IPS-11a (cell line): ENCODE measurements around the gene CMC4.

Experiments
- H3K4me3 ChIP-seq: one replicate; pipeline ENCODE4 v1.5.1; 2013; ENCODE audit warnings: low read depth, low read length, control low read depth

The CMC4 gene

DNA sequence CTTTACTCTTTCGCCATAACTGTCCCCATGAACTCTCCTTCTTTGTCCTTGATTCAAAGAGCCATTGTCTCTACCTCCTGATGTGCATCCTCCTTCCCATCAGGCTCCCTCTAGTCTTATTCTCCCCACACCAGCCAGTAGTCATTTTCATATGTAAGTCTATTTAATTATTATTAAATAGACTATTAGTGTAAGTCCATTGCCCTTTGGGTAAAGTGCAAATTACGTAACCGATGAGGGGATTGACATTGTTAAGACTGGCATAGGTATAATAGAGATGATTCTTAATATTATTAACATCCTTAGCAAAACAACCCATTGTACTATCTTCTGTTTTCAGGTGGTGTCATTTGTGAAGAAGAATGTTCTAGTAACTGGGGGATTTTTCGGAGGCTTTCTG, 16.7 kb downstream of the CMC4 start:
- H3K4me3 ChIP-seq = no peak overlapping the region

DNA sequence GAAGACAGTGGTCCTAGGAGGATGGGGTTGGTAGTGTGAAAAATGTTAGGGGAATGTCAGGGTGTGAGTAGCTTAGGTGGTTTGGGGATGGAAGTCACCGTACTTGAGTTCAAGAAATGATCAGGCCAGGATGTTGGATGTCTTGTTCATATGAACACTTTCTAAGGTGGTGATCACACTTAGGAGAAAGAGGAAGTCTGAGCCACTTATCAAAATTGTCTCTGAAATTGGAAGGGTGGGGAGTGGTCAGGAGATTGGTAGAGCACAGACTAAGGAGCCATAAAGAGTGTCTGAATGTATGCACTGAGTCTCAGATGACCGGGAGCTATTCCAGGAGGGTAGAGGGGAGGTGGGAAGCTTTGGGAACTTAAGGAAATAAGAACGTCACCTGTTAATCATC, 17.3 kb downstream of the CMC4 start:
- H3K4me3 ChIP-seq = no peak overlapping the region

DNA sequence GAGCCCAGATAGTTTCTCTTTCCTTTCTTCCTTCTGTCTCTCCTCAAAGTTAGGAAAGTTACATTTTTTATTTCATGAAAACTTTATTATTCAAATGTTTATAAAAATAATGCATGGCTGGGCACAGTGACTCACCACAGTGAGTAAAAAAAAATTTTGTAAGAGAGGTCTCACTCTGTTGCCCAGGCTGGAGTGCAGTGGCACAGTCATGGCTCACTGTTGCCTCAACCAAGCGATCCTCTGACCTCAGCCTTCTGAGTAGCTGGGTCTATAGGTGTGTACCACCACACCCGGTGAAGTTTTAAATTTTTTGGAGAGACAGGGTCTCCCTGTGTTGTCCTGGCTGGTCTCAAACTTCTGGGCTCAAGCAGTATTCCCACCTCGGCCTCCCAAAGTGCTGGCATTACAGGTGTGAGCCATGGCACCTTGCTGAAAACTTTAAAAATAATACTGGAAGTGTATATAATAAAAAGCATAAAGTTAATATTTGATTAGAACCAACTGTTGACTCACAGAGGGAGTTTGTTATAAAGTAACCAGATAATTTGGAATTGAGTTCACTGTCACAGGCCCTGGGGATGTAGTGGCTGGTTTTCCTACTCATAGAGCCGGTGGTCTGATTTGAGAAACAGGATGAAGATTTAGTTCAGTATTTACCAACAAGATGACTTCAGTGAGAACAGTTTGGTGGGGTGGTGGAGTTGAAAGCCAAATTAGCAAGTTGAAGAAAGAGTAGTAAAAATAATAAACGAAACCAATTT, 18.0 kb downstream of the CMC4 start:
- no peak overlapping the region for H3K4me3 ChIP-seq

DNA sequence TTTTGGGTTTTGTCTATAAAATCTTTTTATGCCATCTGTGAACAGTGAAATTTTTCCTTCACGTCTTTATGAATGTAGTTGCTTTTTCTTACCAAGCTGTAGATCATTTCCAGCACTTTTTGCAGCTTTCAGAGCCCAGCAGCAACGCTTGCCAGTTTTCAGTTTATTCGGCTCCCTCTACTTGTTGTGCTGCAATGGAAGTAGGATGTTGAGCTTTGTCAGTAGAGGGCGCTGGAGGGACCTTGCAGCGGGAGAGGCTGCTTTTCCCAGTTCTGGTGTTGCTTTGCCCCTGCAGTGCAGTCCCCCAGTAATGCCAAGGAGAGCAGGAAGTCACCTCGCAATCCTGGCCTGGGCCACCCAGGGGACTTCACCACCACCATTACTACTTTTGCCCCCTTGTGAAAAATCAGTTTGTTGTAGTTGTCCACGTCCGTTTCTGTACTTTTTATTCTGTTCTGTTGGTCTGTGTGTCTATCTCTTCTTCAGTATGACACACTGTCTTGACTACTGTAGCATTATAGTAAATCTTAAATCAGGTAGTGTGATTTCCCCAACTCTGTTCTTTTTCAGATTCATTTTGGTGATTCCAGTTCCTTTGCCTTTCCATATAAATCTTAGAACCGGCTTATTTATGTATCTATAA, 21.8 kb downstream of the CMC4 start:
- no peak overlapping the region for H3K4me3 ChIP-seq

DNA sequence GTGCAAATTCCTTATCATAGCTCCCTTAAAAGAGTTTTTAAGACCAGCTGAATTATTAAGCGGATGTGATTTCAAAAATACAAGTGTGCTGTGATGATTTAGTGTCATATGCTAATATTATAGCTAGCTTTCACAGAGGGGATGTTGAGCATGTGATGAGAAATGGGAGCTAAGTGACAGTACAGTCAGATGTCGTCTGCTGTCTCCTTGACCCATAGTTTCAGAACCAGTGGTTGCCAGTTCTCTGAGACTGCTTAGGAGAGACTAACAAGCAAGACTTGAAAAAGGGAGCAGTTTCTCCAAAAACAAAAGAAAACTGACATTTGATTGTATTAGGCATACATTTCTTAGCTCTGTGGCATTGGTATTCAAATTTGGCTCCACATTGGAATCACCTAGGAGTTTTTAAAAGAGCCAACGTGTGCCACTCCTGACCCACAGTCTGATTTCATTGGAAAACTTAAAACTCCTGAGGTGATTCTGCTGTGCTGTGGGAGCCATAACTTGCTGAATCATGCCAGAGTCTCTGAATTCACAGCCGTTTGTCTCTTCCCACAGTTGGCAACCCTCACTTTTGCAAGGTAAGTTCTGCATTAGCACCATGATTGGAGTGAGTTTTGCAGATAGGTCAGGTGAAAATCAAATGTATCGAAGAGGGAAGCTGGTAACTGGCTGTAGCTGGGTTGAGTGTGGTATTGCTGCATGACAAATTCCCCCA, 24.0 kb downstream of the CMC4 start:
- no peak overlapping the region for H3K4me3 ChIP-seq

DNA sequence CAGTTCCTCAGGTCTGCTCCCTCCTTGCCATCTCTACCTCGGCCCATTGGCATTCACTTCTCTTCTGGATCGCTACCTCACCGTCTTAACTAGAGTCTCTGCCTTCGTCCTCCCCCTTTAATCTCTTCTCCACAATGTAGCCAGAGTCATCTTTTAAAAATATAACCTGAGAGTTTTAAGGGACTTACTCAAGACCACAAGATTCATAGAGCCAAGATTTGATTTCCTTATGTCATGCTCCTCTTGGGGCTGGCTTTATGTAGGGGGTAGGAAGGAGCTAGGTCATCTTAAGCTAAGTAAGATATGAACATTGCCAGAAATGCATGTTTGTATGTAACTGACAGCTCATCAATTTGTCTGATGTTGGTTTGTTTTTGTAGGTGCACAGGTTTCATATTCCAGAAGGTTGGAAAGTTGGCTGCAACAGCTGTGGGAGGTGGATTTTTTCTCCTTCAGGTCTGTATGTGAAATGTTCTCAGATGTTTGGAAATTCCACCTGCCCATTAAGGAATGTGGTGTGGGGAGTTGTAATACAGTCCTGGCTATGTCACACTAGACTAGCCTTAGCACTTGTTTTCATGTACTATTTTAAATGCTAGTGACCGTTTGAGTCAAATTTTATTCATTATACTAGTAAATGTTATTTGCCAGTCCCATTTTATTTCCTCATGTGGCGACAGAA, 24.7 kb downstream of the CMC4 start:
- no peak overlapping the region for H3K4me3 ChIP-seq

DNA sequence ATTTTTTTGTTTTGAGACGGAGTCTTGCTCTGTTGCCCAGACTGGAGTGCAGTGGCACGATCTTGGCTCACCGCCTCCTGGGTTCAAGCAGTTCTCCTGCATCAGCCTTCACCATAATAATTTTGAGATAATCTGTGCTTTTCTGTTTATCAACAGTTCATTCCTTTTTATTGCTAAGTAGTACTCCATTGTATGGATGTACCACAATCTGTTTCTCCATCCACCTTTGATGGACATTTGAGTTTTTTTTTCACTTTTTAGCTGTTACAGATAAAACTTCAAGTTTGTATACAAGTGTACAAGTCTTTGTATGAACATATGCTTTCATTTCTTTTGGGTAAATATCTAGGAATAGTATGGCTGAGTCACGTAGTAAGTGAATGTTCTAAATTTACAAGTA, 35.2 kb downstream of the CMC4 start:
- H3K4me3 ChIP-seq = no peak overlapping the region

DNA sequence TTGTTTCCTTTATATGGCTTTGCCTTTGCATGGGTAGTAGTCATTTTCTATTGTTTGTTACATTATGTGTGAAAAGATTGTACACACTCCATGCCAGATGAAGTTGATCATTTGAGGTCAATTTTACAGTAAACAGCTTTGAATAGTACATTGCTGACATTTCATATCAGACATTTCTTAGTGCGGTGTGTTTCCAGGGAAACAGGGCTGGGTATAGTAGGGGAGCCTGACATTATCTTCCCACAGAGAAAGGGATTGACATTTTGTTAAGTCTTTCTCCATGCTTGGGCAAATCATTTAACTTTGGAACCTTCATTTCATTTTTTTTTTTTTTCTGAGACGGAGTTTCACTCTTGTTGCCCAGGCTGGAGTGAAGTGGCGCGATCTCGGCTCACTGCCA, 39.3 kb downstream of the CMC4 start:
- H3K4me3 ChIP-seq = no peak overlapping the region

DNA sequence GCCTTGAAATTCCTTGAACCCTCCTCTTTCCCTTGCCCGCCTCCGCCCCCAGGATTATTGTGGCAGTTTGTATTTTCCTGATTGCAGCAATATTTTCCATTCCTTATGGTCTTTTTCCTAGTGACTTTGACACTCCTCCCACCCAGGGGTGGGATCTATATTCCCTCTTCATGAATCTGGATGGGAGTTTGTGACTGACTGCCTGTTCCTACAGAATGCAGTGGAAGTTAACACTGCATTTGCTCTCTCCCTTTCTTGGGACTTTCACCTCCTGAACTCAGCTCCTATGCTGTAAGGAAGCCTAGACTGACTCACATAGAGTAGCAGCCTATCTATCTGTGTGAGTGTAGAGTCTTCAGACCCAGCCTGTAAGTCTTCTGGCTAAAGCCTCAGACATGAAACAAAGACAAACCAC, 42.1 kb downstream of the CMC4 start:
- H3K4me3 ChIP-seq = no peak overlapping the region

DNA sequence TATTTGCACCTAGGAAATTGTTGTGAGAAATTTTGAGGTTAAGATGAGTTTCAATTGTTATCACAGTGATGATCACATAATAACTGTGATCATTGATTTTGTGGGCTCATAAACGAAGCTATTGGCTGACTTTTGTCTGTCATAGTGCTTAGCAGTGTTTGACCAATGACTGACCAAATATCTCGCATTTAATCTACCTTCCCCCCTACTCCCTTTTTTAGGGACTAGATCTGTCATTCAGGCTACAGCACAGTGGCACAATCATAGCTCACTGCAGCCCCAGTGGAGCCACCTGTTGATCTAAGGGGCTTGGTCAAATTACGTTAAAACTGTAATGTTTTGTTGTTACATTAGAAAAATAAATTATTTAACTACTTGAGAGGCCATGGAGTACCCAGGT, 42.8 kb downstream of the CMC4 start:
- no peak overlapping the region for H3K4me3 ChIP-seq

DNA sequence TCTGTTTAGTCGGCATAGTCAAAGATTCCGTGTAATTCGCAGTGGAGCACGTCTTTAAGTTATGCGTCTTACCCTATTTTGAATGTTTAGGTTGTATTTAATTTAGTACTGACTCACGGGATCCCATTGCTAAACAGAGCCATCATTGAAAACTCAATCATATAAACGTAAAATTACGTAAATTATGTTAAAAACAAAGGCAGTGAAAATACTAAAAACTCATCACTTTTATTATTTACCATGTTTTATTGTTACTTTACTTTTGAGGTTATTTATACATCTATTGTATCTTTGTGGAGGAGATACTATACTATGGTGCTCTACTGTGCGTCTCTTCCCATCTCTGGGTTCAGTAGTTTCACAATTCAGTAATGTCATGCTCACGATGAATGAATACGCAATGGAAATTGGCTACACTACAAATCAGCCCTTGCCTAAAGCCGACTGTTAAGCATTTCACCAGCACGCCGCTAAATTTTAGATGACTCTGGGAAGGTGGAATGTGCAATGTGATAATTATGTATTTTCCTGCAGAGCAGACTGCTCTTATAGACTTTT, 43.3 kb downstream of the CMC4 start:
- H3K4me3 ChIP-seq = peak overlapping the region; percentile 63

DNA sequence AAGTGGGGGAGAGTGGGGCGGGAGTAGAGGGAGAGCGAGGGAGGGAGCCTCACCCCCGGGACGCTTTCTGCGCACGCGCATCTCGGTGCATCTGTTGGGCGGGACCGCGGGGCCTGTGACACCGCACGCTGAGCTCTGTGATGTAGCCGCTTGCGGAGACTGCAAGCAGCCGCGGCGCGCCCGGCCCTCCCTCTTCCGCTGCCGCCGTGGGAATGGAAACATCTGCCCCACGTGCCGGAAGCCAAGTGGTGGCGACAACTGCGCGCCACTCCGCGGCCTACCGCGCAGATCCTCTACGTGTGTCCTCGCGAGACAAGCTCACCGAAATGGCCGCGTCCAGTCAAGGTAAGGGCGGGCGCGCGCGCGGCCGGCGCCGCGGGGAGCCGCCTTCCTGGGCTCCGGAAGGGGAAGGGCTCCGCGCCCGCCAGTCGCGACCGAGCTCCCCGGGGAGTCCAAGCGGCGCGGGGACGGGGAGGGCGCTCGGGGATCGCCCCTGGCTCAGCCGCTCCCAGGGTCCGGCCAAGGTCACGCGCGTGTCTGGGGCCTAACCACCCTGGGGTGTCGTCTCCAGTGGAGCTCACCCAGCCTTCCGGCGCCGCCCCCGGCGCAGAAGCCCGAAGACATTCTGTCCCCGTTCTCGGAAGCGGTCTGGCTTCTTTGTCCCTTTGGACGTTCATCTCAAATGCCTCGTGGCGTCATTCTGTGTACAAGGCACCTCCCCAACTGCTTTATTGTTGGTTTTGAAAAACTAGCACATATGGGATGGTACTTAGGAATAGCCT, 44.0 kb downstream of the CMC4 start, which contains the start of gene FUNDC2:
TSS of gene FUNDC2 (plus strand) at position 118 of the 782 bp plus-strand sequence. CDS start at position 213, 95 bp downstream.
- H3K4me3 ChIP-seq = peak within 1 kb of the TSS; percentile 63

DNA sequence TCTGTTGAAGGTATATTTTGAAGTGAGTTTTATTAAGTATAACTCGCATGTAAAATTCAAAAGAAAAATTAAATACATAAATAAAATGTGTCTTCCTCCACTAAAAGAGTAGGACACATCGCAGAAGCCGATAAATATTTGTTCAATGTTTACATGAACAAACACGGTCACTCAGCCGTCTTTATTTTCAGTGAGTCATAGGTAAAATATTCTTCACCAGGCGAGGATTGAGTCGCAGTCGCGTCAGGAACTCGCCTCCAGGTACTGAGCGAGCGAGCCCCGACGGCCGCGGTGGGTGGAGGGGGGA, 44.6 kb downstream of the CMC4 start:
- peak overlapping the region; percentile 39 for H3K4me3 ChIP-seq

DNA sequence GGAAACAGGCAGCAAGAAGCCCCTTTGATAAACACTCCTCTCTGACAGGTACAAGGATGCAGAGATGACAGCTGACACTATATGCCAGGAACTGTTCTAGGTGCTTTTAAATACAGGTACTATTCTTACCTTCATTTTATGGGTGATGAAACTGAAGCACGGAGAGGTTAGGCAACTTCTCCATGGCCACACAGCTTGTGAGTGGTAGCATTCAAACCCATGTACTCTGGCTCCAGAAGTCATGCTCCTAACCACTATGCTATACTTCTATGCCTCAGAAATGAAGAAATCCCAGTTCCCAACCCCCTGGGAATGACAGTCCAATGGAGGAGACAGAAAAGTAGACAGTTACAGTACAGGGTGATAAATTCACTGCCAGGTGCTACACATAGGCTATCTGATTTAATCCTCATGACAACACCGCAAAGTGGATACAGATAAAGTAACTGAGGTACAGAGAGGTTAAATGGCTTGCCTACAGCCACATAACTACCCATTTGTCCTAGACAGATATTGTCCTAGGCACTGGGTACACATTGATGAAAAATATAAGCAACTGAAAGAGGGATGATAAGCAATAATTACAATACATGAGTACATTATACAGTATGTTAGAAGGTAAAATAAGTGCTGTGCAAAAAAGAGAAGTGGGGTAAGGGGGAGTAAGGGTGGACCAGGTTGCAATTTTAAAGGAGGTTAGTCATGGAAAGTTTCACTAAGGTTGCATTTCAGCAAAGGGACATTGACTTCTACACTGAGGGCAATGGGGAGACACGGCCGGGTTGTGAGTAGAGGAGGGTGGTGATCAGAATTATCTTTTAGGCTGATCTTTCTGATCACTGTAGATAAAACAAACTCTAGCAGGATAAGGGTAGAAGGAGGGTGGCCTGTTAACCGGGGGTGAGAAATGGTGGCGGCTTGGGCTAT, 46.8 kb downstream of the CMC4 start:
- no peak overlapping the region for H3K4me3 ChIP-seq

DNA sequence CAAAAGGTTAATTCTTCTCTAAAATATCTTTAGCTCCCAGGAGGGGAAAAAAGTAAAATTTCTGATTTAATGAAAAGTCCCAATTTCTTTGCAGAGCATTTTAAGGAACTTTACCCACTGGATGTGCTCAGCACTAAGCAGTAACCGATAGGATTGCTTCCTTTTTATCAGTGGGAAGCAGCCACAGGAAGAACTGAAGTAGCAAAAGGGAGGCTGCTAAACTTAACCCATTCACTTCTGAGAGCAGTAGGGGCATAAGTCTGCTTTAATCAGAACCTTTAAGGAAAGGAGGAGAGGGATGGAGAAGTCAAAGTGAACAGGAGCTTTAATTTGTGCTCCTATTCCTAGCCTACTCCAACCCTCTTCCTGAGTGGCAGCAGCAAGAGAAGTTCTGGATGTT, 48.4 kb downstream of the CMC4 start, which contains the start of gene F8:
TSS of gene F8 (minus strand) at position 139 of the 400 bp plus-strand sequence. CDS start 171 bp downstream, outside the sequence.
- H3K4me3 ChIP-seq = no peak within 1 kb of the TSS

DNA sequence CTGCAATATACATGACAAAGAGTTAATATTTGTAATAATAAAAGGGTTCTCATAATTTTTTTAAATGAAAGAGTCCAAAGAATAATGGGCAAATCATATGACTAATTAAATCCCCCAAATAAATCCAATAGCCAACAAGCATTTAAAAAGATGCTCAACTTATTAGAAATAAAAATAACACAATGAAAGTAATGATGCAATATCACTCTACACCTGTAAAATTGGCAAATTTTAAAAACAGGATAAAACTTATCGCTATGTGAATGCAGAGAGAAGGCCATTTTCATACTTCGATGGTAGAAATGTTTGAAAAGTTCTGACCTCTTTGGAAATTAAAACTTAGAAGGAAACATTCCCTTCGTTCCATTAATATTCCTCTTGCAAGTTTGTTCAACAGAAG, 50.3 kb downstream of the CMC4 start:
- no peak overlapping the region for H3K4me3 ChIP-seq
